HG03025 (cell line): ENCODE data around the gene STKLD1.
"Not testable (repeated sequence)": the region's sequence is repeated elsewhere in the genome, so short reads cannot be mapped to it uniquely, and the experiment has no call there.

Experiments
- ATAC-seq: cut with Tn5 transposase; IDR thresholded peaks from one replicate; pipeline ENCODE4 v1.9.1; 2021; ENCODE audit warnings: mild to moderate bottlenecking, moderate library complexity; ENCODE audit not compliant: unreplicated experiment, low FRiP score

The STKLD1 gene

DNA sequence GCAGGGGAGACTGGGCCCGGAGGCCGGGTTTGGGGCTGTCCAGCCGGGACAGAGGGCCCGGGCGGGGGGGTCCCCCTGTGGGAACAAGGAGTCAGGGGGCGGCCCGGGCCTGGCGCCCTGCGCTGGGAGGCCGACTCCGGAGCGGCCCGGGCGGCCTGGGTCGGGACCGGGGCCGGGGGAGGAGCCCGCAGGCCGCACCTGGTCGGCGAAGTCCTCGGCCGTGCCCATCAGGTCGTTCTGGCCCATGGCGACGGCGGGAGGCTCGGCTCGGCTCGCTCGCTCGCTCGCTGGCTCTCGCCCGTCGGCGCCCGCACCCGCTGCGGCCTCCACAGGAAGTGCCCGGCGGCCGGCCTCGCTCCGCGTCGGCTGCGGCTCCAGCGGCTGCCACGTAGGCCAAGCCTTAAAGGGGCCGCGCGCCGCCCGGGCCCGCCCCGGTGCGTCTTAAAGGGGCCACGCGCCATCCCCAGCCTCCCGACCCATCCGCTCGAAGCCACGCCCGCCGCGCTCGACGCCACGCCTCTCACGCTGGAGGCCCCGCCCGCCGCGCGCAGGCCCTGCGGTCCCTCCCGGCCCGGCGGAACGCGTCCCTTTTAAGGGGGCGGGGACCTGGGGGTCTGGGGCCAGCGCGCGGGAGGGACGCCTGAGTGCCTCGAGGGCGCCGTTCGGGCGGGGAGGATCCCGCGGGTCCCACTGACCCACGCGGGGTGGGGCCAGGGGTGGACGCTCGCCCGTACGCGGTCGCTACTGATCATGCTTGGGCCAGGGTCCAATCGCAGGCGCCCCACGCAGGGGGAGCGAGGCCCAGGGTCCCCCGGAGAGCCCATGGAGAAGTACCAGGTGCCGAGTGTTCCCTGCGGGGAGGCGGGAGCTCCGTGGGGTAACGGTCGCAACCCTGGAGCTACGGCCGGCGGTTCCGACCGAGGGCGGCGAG, at the start of gene STKLD1, which contains the start of gene SURF4:
Gene STKLD1 (plus strand): TSS at position 643 of the 931 bp plus-strand sequence. CDS start 108 bp downstream, at position 751.
Gene SURF4 (minus strand): TSS at position 337 of the 931 bp plus-strand sequence. CDS start 91 bp downstream, at position 246.
- ATAC-seq, result peak; percentile 80

DNA sequence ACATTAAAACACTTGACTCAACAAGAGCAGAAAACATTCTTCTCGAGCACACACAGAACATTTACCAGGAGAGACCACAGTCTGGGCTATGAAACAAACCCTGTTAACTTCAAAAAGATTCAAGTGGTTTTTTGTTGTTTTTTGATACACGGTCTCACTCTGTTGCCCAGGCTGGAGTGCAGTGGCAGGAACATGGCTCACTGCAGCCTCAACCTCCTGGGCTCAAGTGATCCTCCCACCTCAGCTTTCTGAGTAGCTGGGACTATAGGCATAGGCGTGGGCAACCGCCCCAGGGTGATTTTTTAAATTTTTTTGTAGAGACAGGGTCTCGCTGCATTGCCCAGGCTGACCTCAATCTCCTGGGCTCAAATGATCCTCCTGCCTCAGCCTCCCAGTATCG, 49.1 kb upstream of the STKLD1 start:
- not testable (repeated sequence) for ATAC-seq

- ATAC-seq, result no peak
Measured at GRCh38 chr9:133327834-133328484, 48.2 kb upstream of the STKLD1 start.

- ATAC-seq, result not testable (repeated sequence)
Measured at GRCh38 chr9:133329306-133330156, 46.6 kb upstream of the STKLD1 start.

DNA sequence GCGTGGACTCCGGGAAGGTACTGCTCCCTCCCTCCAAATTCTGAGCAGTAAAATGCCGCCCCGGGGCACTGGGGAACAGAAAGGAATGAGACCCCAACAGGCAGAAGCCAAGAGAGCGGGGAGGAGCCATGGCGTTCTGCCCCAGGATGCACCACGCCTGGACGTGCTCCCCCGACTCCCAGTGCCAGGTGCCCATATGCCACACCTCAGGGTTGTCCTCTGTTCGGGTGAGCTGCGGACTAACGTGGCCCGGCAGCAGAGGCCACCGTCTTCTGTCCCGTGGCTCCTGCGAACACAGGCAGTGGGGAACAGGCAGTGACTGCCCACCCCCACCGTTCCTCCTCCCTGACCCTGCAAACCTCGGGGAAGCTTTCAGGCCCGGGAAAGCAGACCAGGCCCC, 44.9 kb upstream of the STKLD1 start:
- no peak for ATAC-seq

GRCh38 chr9:133331641-133332380, 44.4 kb upstream of the STKLD1 start:
- no peak for ATAC-seq

- no peak for ATAC-seq
Measured at GRCh38 chr9:133332381-133332730, 43.8 kb upstream of the STKLD1 start.

GRCh38 chr9:133333011-133333410, 43.2 kb upstream of the STKLD1 start:
- ATAC-seq, result no peak

DNA sequence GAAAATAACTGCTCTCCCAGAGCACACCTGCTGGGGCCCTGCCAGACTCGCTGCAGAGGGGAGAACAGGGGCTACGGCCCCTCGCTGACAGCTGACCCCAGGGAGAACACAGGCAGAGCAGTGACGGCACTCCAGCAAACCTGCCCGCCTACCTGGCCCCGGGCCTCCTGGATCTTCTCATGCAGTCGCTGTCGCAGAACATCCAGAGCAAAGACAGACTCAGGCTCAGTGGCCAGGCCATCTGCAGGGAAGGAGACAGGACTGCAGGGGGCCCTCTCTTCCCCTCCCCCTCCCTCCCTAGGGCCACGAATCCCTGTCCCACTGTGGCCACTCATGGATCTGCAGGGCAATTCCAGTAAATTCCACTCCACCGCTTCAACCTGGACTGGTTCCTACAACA, 42.6 kb upstream of the STKLD1 start:
- no peak for ATAC-seq

GRCh38 chr9:133334161-133334560, 42.0 kb upstream of the STKLD1 start:
- ATAC-seq, result no peak

GRCh38 chr9:133334888-133335287, 41.3 kb upstream of the STKLD1 start:
- not testable (repeated sequence) for ATAC-seq

- ATAC-seq, result peak; percentile 64
Measured at GRCh38 chr9:133335924-133336811, 40.0 kb upstream of the STKLD1 start, which contains the start of gene SURF6. SURF6 (minus strand) TSS chr9:133336188; CDS start chr9:133336132, 56 bp downstream.

DNA sequence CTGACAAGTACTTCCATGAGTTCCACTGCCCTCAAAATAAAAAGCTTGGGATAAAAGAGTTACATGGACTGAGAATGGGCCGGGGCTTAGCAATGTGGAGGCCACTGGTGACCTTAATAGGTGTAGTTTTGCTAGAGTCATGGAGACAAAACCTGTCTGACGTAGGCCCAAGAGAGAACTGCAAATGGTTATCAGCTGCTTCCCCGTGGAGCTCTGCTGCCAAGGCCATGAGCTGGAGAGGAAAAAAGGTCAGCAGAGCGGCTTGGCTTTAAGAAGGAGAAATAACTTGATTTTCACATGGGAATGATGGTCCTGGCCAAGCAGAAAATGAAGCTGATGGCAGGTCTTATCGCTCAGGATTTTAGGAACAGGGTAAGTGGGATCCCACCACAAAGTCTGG, 36.5 kb upstream of the STKLD1 start:
- no peak for ATAC-seq

GRCh38 chr9:133340256-133340655, 35.9 kb upstream of the STKLD1 start:
- ATAC-seq, result no peak

GRCh38 chr9:133340916-133341315, 35.2 kb upstream of the STKLD1 start:
- no peak for ATAC-seq

- ATAC-seq, result no peak
Measured at GRCh38 chr9:133341369-133342068, 34.6 kb upstream of the STKLD1 start.

GRCh38 chr9:133342069-133342406, 34.1 kb upstream of the STKLD1 start:
- no peak for ATAC-seq

- ATAC-seq, result no peak
Measured at GRCh38 chr9:133342570-133342969, 33.6 kb upstream of the STKLD1 start.
